Measurements from ENCODE around the gene IRAK2.

IRAK2 gene

GRCh38 chr3:10198226-10198625, 33.5 kb downstream of the IRAK2 start:
- Histone ChIP-seq H3K9me3 (ENCODE audit: low read length) (no peaks in the 10 kb centered on the region), H3K36me3 (ENCODE audit: insufficient read depth, low read length) (no peaks in the 10 kb centered on the region), H3K4me1 (ENCODE audit: insufficient read depth, low read length) (peaks cover 4% of the 10 kb centered on the region)

GRCh38 chr3:10198761-10199649, 34.3 kb downstream of the IRAK2 start:
- H2AFZ ChIP-seq (ENCODE audit: low read depth, low read length): no peak overlapping the region
- no peaks in the 10 kb centered on the region for H3K36me3 ChIP-seq (ENCODE audit: insufficient read depth, low read length)
- no peak overlapping the region for H3K4me3 ChIP-seq (ENCODE audit: low read length)
- H3K9me3 ChIP-seq (ENCODE audit: low read length): no peaks in the 10 kb centered on the region
- no peaks in the 10 kb centered on the region for H3K27me3 ChIP-seq (ENCODE audit: insufficient read depth, low read length)
- H3K4me1 ChIP-seq (ENCODE audit: insufficient read depth, low read length): peaks cover 4% of the 10 kb centered on the region

More at GRCh38 chr3:10198226-10198625, 33.5 kb downstream of the IRAK2 start:
- Histone ChIP-seq H2AFZ (ENCODE audit: low read depth, low read length) (no peak overlapping the region), H3K27me3 (ENCODE audit: insufficient read depth, low read length) (no peaks in the 10 kb centered on the region), H3K4me3 (ENCODE audit: low read length) (no peak overlapping the region)

- Histone ChIP-seq H2AFZ (ENCODE audit: low read depth, low read length) (no peak overlapping the region), H3K4me1 (ENCODE audit: insufficient read depth, low read length) (no peaks in the 10 kb centered on the region)
Measured at GRCh38 chr3:10204921-10205320, 40.2 kb downstream of the IRAK2 start.

GRCh38 chr3:10205451-10206165, 40.9 kb downstream of the IRAK2 start:
- H2AFZ ChIP-seq (ENCODE audit: low read depth, low read length): no peak overlapping the region
- no peak overlapping the region for H3K4me3 ChIP-seq (ENCODE audit: low read length)
- no peaks in the 10 kb centered on the region for H3K4me1 ChIP-seq (ENCODE audit: insufficient read depth, low read length)

More at GRCh38 chr3:10204921-10205320, 40.2 kb downstream of the IRAK2 start:
- no peaks in the 10 kb centered on the region for H3K36me3 ChIP-seq (ENCODE audit: insufficient read depth, low read length)
- no peaks in the 10 kb centered on the region for H3K27me3 ChIP-seq (ENCODE audit: insufficient read depth, low read length)
- no peaks in the 10 kb centered on the region for H3K9me3 ChIP-seq (ENCODE audit: low read length)
- H3K4me3 ChIP-seq (ENCODE audit: low read length): no peak overlapping the region

GRCh38 chr3:10206166-10206511, 41.4 kb downstream of the IRAK2 start:
- H3K36me3 ChIP-seq (ENCODE audit: insufficient read depth, low read length): no peaks in the 10 kb centered on the region
- no peak overlapping the region for H3K4me3 ChIP-seq (ENCODE audit: low read length)
- H3K4me1 ChIP-seq (ENCODE audit: insufficient read depth, low read length): no peaks in the 10 kb centered on the region
- H3K27me3 ChIP-seq (ENCODE audit: insufficient read depth, low read length): no peaks in the 10 kb centered on the region
- no peak overlapping the region for H2AFZ ChIP-seq (ENCODE audit: low read depth, low read length)
- H3K9me3 ChIP-seq (ENCODE audit: low read length): no peaks in the 10 kb centered on the region

More at GRCh38 chr3:10205451-10206165, 40.9 kb downstream of the IRAK2 start:
- Histone ChIP-seq H3K27me3 (ENCODE audit: insufficient read depth, low read length) (no peaks in the 10 kb centered on the region), H3K9me3 (ENCODE audit: low read length) (no peaks in the 10 kb centered on the region), H3K36me3 (ENCODE audit: insufficient read depth, low read length) (no peaks in the 10 kb centered on the region)

- no peaks in the 10 kb centered on the region for H3K27me3 ChIP-seq (ENCODE audit: insufficient read depth, low read length)
- H2AFZ ChIP-seq (ENCODE audit: low read depth, low read length): no peak overlapping the region
- no peaks in the 10 kb centered on the region for H3K36me3 ChIP-seq (ENCODE audit: insufficient read depth, low read length)
- H3K9me3 ChIP-seq (ENCODE audit: low read length): no peaks in the 10 kb centered on the region
- H3K4me3 ChIP-seq (ENCODE audit: low read length): no peak overlapping the region
- H3K4me1 ChIP-seq (ENCODE audit: insufficient read depth, low read length): no peaks in the 10 kb centered on the region
Measured at GRCh38 chr3:10213156-10213792, 48.6 kb downstream of the IRAK2 start.

- H3K4me1 ChIP-seq (ENCODE audit: insufficient read depth, low read length): no peaks in the 10 kb centered on the region
- H3K4me3 ChIP-seq (ENCODE audit: low read length): no peak overlapping the region
- H3K9me3 ChIP-seq (ENCODE audit: low read length): no peaks in the 10 kb centered on the region
- H3K36me3 ChIP-seq (ENCODE audit: insufficient read depth, low read length): no peaks in the 10 kb centered on the region
- no peaks in the 10 kb centered on the region for H3K27me3 ChIP-seq (ENCODE audit: insufficient read depth, low read length)
- no peak overlapping the region for H2AFZ ChIP-seq (ENCODE audit: low read depth, low read length)
Measured at GRCh38 chr3:10215578-10216368, 51.1 kb downstream of the IRAK2 start.

GRCh38 chr3:10217359-10217758, 52.6 kb downstream of the IRAK2 start:
- H2AFZ ChIP-seq (ENCODE audit: low read depth, low read length): no peak overlapping the region
- H3K4me1 ChIP-seq (ENCODE audit: insufficient read depth, low read length): no peaks in the 10 kb centered on the region
- no peaks in the 10 kb centered on the region for H3K36me3 ChIP-seq (ENCODE audit: insufficient read depth, low read length)
- H3K9me3 ChIP-seq (ENCODE audit: low read length): no peaks in the 10 kb centered on the region
- H3K4me3 ChIP-seq (ENCODE audit: low read length): no peak overlapping the region
- no peaks in the 10 kb centered on the region for H3K27me3 ChIP-seq (ENCODE audit: insufficient read depth, low read length)

GRCh38 chr3:10219737-10220136, 55.0 kb downstream of the IRAK2 start:
- Histone ChIP-seq H3K4me3 (ENCODE audit: low read length) (no peak overlapping the region), H3K9me3 (ENCODE audit: low read length) (no peaks in the 10 kb centered on the region), H3K27me3 (ENCODE audit: insufficient read depth, low read length) (no peaks in the 10 kb centered on the region), H3K36me3 (ENCODE audit: insufficient read depth, low read length) (no peaks in the 10 kb centered on the region), H2AFZ (ENCODE audit: low read depth, low read length) (no peak overlapping the region), H3K4me1 (ENCODE audit: insufficient read depth, low read length) (no peaks in the 10 kb centered on the region)

GRCh38 chr3:10223676-10224639, 59.2 kb downstream of the IRAK2 start:
- no peaks in the 10 kb centered on the region for H3K9me3 ChIP-seq (ENCODE audit: low read length)
- H3K4me3 ChIP-seq (ENCODE audit: low read length): no peak overlapping the region
- no peaks in the 10 kb centered on the region for H3K27me3 ChIP-seq (ENCODE audit: insufficient read depth, low read length)
- H3K4me1 ChIP-seq (ENCODE audit: insufficient read depth, low read length): no peaks in the 10 kb centered on the region
- no peaks in the 10 kb centered on the region for H3K36me3 ChIP-seq (ENCODE audit: insufficient read depth, low read length)
- no peak overlapping the region for H2AFZ ChIP-seq (ENCODE audit: low read depth, low read length)

GRCh38 chr3:10224794-10225665, 60.3 kb downstream of the IRAK2 start:
- no peak overlapping the region for H3K4me3 ChIP-seq (ENCODE audit: low read length)
- H3K9me3 ChIP-seq (ENCODE audit: low read length): no peaks in the 10 kb centered on the region
- no peaks in the 10 kb centered on the region for H3K27me3 ChIP-seq (ENCODE audit: insufficient read depth, low read length)
- H3K36me3 ChIP-seq (ENCODE audit: insufficient read depth, low read length): no peaks in the 10 kb centered on the region
- H2AFZ ChIP-seq (ENCODE audit: low read depth, low read length): no peak overlapping the region
- no peaks in the 10 kb centered on the region for H3K4me1 ChIP-seq (ENCODE audit: insufficient read depth, low read length)
